ENCODE data around the gene OR4D6.
"Not testable (repeated sequence)": the region's sequence is repeated elsewhere in the genome, so short reads cannot be mapped to it uniquely, and the experiment has no call there.

Gene OR4D6

GRCh38 chr11:59456661-59457060 is at the start of gene OR4D6:
Gene OR4D6 (plus strand): TSS chr11:59456961. CDS start chr11:59456961, 0 bp downstream.
- no peak for DNase-seq (ENCODE audit: low spot score)

- DNase-seq (ENCODE audit: low spot score) = no peak
Observed at GRCh38 chr11:59413646-59414045, 43.1 kb upstream of the OR4D6 start.

- no peak for DNase-seq (ENCODE audit: low spot score)
Observed at GRCh38 chr11:59415111-59415510, 41.6 kb upstream of the OR4D6 start.

GRCh38 chr11:59416613-59417012 is 40.1 kb upstream of the OR4D6 start:
- DNase-seq (ENCODE audit: low spot score) = no peak

- DNase-seq (ENCODE audit: low spot score) = no peak
Observed at GRCh38 chr11:59417023-59417422, 39.7 kb upstream of the OR4D6 start.

GRCh38 chr11:59418156-59418555 is 38.6 kb upstream of the OR4D6 start:
- peak; percentile 27 for DNase-seq (ENCODE audit: low spot score)

- DNase-seq (ENCODE audit: low spot score) = no peak
Observed at GRCh38 chr11:59423835-59424234, 32.9 kb upstream of the OR4D6 start.

GRCh38 chr11:59425131-59425530 is 31.6 kb upstream of the OR4D6 start:
- DNase-seq (ENCODE audit: low spot score) = no peak

- DNase-seq (ENCODE audit: low spot score) = no peak
Observed at GRCh38 chr11:59426361-59427067, 30.2 kb upstream of the OR4D6 start, which contains the start of gene OR5A2. Gene OR5A2 (minus strand): TSS chr11:59426413. CDS start chr11:59422953, 3,460 bp downstream.

- DNase-seq (ENCODE audit: low spot score) = no peak
Observed at GRCh38 chr11:59427068-59427382, 29.7 kb upstream of the OR4D6 start.

- DNase-seq (ENCODE audit: low spot score) = peak; percentile 55
Observed at GRCh38 chr11:59429924-59430516, 26.7 kb upstream of the OR4D6 start.

- DNase-seq (ENCODE audit: low spot score) = no peak
Observed at GRCh38 chr11:59436169-59436568, 20.6 kb upstream of the OR4D6 start, which contains the start of gene OR5A1. Gene OR5A1 (plus strand): TSS chr11:59436469. CDS start chr11:59443169, 6,700 bp downstream.

GRCh38 chr11:59437770-59438169 is 19.0 kb upstream of the OR4D6 start:
- peak; percentile 27 for DNase-seq (ENCODE audit: low spot score)

- DNase-seq (ENCODE audit: low spot score) = not testable (repeated sequence)
Observed at GRCh38 chr11:59445624-59446023, 11.1 kb upstream of the OR4D6 start.

GRCh38 chr11:59448484-59448883 is 8.3 kb upstream of the OR4D6 start:
- no peak for DNase-seq (ENCODE audit: low spot score)

- no peak for DNase-seq (ENCODE audit: low spot score)
Observed at GRCh38 chr11:59459916-59460315, 3.2 kb downstream of the OR4D6 start.

GRCh38 chr11:59463190-59463641 is 6.5 kb downstream of the OR4D6 start:
- DNase-seq (ENCODE audit: low spot score) = no peak

- no peak for DNase-seq (ENCODE audit: low spot score)
Observed at GRCh38 chr11:59473015-59473414, 16.3 kb downstream of the OR4D6 start, which contains the start of gene OR4D10. Gene OR4D10 (plus strand): TSS chr11:59473315. CDS start chr11:59477430, 4,115 bp downstream.

- DNase-seq (ENCODE audit: low spot score) = no peak
Observed at GRCh38 chr11:59475176-59475575, 18.4 kb downstream of the OR4D6 start.

GRCh38 chr11:59479906-59480305 is 23.1 kb downstream of the OR4D6 start:
- DNase-seq (ENCODE audit: low spot score) = no peak

GRCh38 chr11:59480359-59480758 is 23.6 kb downstream of the OR4D6 start:
- no peak for DNase-seq (ENCODE audit: low spot score)

- DNase-seq (ENCODE audit: low spot score) = no peak
Observed at GRCh38 chr11:59501931-59502330, 45.2 kb downstream of the OR4D6 start.

GRCh38 chr11:59503276-59503675 is 46.5 kb downstream of the OR4D6 start, which contains the start of gene OR4D11:
Gene OR4D11 (plus strand): TSS chr11:59503576. CDS start chr11:59503576, 0 bp downstream.
- no peak for DNase-seq (ENCODE audit: low spot score)

Measured in D341Med (cell line).